ENCODE data around the gene KANK3.

DNA sequence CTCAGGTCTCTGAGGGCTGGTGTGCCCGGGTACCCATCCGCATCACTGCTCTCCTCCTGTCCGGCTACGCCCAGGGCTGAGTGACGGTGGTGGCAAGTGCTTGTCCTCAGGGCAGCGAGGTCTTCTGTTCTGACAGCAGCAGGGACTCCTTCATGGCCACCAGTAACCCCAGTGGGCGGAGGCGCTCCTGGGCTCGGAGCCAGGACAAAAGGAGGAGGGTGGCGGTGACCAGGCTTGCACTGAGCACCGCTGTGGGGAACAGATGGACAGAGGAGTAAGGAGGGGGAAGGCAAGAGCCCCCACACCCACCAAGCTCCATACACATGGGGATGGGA is 40.7 kb downstream of the KANK3 start:
- TF ChIP-seq POLR2A (IDR thresholded peaks at IDR 0.05; ENCODE audit: low read length), result no peak
- TF ChIP-seq GATA1 (IDR thresholded peaks at IDR 0.05; ENCODE audit: low read depth, low read length), result no peak

Measured in erythroblast (primary cell).